ENCODE measurements around the gene PARP12.

Gene PARP12

DNA sequence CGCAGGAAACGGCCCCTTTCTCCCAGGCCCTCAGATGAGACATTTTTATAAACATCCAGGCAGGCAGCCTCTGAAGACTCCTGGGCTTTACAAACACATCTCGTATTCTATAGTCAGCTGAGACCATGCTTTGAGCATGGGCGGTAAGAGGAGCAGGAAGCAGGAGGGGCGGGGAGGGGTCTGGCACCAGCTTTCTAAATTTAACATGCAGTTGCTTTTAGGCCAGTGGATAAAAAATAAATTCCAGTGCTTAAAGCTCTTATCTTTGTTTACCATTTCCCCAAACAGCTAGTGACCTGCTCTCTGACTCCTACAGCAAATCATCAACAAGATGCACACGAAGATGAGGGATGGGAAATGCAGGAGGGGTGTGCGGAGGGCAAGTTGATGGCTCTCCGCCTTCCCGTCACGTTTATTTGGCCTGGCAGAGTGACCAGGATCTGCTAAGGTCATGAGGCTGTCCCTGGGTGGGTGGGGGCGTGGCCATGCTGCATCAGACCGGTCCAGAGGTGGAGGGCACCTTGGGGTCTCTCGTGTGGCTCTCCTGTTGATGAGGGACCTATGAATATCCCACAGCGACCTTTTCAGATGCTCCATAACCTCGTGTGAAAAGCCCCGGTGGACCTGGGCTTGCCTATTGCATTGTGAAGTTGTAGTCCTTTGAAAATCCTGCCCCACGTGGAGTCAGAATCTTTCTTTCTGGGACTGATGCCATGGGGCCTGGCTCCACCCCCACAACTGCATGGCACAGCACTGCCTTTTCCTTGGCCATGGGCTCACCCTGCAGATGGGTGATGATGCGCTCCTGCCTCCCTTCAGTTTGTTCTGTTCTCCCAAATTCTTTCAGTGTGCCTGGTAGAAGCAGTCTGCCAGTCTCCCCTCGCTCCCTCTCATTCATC lies 67.5 kb downstream of the PARP12 start:
- in situ Hi-C loops (cut with MboI; ENCODE audit: low sequenced_read_pairs): no loop called here

- in situ Hi-C loops (cut with MboI; ENCODE audit: low sequenced_read_pairs): no loop called here
Observed at GRCh38 chr7:139994356-139994755, 68.4 kb downstream of the PARP12 start.

- in situ Hi-C loops (cut with MboI; ENCODE audit: low sequenced_read_pairs): no loop called here
Observed at GRCh38 chr7:139993592-139993991, 69.2 kb downstream of the PARP12 start.

- in situ Hi-C loops (cut with MboI; ENCODE audit: low sequenced_read_pairs): no loop called here
Observed at GRCh38 chr7:139993169-139993568, 69.6 kb downstream of the PARP12 start.

DNA sequence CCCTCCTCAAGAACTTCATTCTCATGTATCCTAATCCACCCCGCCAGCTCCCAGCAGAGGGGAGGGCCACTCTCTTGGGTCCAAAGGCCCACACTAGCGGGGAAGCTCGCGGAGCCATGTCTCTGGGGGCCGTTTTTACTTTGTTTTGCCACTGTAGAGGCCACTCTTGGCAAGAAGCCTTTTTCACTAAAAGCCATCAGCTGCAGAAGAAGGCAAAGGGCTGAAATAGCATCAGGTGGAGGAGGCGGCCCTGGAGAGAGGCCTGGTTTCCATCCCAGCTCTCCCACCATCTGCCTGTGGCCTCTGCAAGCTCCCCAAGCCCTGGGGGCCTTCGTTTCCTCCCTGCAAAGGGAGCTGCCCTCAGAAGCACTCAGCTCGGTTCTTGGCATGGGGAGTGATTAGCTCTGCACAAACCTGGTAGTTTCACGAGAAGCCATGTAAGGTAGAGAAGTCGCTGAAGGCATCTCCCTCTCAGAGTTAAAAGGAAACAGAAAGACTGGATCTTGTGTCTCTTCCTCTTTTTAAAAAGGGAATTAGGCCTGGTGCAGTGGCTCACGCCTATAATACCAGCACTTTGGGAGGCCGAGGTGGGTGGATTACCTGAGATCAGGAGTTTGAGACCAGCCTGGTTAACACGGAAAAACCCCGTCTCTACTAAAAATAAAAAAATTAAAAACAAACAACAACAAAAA lies 70.3 kb downstream of the PARP12 start:
- in situ Hi-C loops (cut with MboI; ENCODE audit: low sequenced_read_pairs): no loop called here

GRCh38 chr7:139991911-139992310 lies 70.8 kb downstream of the PARP12 start:
- in situ Hi-C loops (cut with MboI; ENCODE audit: low sequenced_read_pairs): no loop called here

DNA sequence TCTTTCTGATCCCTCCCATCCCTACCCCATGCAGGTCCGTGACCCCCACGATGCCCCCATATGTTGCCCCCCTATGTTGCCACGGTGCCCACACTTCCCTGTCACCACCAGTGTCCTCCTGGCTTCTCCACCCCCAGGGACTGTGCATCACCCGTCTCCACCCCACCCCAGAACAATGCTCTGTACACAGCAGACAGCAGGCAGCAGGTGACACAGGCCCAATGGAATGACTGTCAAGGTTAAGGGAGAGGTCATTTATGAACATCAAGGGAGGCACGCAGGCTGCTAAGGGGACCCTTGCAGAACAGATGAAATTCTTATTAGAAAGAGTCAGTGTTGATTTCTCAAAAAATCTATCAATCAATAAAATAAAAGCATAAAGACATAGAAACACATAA lies 71.5 kb downstream of the PARP12 start:
- in situ Hi-C loops (cut with MboI; ENCODE audit: low sequenced_read_pairs): no loop called here

- in situ Hi-C loops (cut with MboI; ENCODE audit: low sequenced_read_pairs): no loop called here
Observed at GRCh38 chr7:139990571-139991268, 72.0 kb downstream of the PARP12 start.

- in situ Hi-C loops (cut with MboI; ENCODE audit: low sequenced_read_pairs): no loop called here
Observed at GRCh38 chr7:139990142-139990535, 72.6 kb downstream of the PARP12 start.

- in situ Hi-C loops (cut with MboI; ENCODE audit: low sequenced_read_pairs): no loop called here
Observed at GRCh38 chr7:139989366-139990141, 73.2 kb downstream of the PARP12 start.

GRCh38 chr7:139987691-139988516 lies 74.8 kb downstream of the PARP12 start:
- in situ Hi-C loops (cut with MboI; ENCODE audit: low sequenced_read_pairs): no loop called here

DNA sequence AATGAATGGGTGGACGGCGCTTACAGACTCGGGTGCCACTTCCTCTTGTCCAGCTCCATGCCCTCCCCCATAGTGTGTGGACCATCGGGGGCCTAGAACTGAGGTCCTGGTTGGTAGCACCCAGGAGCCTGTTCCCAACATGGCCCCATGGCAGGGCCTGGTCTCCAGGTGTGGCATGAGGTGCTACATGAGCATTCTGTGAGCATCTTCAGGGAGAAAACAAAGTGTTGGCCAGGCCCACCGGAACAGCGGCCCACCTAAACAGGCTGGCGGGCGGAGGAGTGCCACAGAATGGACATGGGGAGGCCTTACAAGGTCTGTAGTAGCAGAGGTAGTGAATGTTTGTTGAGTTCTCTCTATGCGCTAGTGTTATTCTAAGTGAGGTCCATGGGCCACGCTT lies 76.9 kb downstream of the PARP12 start:
- in situ Hi-C loops (cut with MboI; ENCODE audit: low sequenced_read_pairs): no loop called here

DNA sequence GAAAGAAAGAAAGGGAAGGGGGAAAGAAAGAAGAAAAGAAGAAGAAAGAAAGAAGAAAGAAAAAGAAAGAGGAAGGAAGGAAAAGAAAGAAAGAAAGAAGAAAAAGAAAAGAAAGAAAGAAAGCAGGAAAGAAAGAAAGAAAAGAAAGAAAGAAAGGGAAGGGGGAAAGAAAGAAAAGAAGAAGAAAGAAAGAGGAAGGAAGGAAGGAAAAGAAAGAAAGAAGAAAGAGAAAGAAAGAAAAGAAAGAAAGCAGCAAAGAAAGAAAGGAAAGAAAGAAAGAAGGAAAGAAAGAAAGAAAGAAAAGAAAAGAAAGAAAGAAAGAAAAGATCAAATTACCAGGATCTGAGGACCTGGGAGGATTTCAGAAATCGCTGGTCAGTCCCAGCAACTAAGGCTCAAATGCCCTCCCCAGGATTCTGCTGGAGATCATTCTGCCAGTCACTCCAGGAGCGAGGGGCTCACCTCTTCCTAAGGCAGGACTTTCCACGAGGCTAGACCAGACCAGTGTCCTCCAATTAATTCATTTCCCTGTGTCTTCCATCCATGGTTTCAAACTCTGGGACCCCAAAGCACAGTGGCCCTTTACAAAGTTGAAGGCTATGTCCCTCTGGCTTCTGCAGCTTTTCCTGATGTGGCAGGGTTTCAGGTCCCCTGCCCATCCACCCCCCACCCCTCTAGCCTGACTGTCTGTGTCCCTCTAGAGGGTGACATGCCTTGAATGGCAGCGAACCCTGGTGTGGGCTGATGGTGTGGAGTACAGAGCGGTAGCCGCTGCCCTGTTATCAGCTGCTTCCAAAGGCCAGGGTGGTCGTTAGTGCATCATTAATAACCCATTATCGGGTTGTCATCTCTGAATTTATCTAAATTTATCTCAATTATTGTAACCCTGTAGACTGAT lies 77.9 kb downstream of the PARP12 start:
- in situ Hi-C loops (cut with MboI; ENCODE audit: low sequenced_read_pairs): no loop called here

DNA sequence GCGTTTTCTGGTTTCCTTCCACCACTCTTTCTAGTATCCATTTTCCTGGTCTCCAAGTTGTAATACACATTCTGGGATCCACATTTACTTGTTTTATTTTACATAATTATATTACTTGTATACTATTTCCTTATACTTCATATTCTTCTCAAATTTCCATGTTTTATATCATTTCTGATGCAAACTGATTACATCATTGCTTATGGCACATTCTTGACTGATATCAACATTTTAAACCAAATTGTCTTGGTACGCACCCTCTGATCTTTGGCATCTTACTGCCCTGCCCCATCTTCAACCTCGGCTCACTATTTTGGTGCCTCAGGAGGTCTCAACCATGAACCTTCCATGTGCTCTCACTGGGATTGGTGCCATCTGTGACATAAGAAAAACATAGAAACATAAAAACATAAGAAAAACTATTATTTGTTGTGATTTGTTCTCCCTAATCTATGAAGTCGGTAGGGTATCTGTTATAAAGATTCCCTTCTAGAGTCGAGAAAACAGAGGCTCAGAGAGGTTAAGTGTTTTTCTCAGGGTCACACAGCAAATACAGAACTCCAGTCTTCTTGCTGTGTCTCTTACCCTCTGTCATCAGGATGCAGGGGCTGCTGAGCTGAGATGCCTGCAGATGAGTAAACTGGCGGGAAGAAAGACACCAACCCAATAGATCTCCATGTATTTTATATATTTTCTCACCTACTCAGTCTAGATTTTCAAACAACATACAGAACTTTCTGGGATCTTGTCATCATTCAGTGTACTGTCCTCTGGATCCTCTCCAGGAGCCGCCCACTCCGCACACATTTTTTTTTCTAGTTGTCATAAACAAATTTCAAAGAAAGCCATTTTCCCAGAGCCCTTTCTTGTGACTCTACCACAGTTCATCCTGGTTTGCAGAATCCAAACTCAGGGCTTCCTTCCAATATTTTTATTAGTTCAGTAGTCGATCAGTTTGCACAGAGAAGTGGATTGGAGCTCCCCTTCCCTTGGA lies 79.5 kb downstream of the PARP12 start:
- in situ Hi-C loops (cut with MboI; ENCODE audit: low sequenced_read_pairs): no loop called here

GRCh38 chr7:139981511-139981895 lies 81.2 kb downstream of the PARP12 start:
- in situ Hi-C loops (cut with MboI; ENCODE audit: low sequenced_read_pairs): no loop called here

DNA sequence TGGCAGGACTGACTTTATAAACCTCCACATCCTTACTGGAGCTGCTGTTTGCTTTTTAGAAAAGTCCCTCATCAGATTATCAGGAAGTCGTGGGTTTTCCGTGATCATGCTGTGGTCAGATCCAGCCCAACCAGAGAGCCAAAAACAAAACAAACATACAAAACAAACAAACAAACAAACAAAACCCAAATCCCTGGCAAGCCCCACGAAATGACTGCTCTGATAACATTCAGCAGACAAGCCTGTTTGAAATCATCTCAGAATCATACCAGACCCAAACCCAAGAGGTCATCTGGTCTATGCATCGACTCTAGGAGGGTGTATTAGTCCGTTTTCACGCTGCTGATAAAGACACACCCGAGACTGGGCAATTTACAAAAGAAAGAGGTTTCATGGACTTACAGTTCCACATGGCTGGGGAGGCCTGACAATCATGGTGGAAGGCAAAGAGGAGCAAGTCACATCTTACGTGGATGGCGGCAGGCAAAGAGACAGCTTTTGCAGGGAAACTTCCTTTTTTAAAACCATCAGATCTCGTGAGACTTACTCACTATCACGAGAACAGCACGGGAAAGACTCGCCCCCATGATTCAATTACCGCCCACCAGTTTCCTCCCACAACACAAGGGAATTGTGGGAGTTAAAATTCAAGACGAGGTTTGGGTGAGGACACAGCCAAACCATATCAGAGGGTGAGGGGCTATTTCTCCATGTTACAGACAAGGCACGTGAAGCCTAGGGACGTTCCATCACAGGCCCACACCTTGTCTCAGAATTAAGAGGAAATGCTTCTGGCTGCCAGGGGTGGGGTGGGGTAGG lies 85.7 kb downstream of the PARP12 start:
- in situ Hi-C loops (cut with MboI; ENCODE audit: low sequenced_read_pairs): no loop called here

Measured in HL-60/S4 (cell line).